HepG2 (cell line): ENCODE data around the gene CSKMT. TPM values are rescaled to one million over a fixed set of nuclear protein-coding genes. Genes with fewer than 3 reads are reported as not detected.

Source experiments
- ATF2 ChIP-seq: sonication (generic); formaldehyde crosslinking; IDR thresholded peaks from 2 replicates; pipeline ENCODE4 v1.4.0; 2020; ENCODE audit warnings: missing genetic modification reagents
- CENPT ChIP-seq: sonication (generic); formaldehyde crosslinking; IDR thresholded peaks from 2 replicates; pipeline ENCODE4 v1.8.0; 2022; ENCODE audit warnings: low read depth, mild to moderate bottlenecking, moderate library complexity, missing genetic modification reagents
- CENPX ChIP-seq: sonication (generic); formaldehyde crosslinking; IDR thresholded peaks from 2 replicates; pipeline ENCODE4 v1.9.0; 2021; ENCODE audit warnings: mild to moderate bottlenecking, missing genetic modification reagents, moderate library complexity
- HINFP ChIP-seq: sonication (generic); formaldehyde crosslinking; IDR thresholded peaks from 2 replicates; pipeline ENCODE4 v1.4.0; 2020; ENCODE audit warnings: low read depth, mild to moderate bottlenecking, missing genetic modification reagents
- IRX3 ChIP-seq: sonication (generic); formaldehyde crosslinking; IDR thresholded peaks from 2 replicates; pipeline ENCODE4 v1.8.1; 2023; ENCODE audit warnings: mild to moderate bottlenecking, low read depth, missing genetic modification reagents, borderline replicate concordance
- KLF15 ChIP-seq: sonication (generic); formaldehyde crosslinking; IDR thresholded peaks from 2 replicates; pipeline ENCODE4 v1.8.1; 2023; ENCODE audit warnings: borderline replicate concordance, mild to moderate bottlenecking, inconsistent platforms, missing genetic modification reagents, mixed read lengths
- MAFK ChIP-seq, 2 experiments: IDR thresholded peaks in 1 of 2; conservative IDR thresholded peaks in 1 of 2; 2 replicates each; pipeline ENCODE4 v1.6.1; 2011; ENCODE audit warnings: improper control_type of control experiment in 2 of 2, low read length in 2 of 2
- MAZ ChIP-seq, 2 experiments: sonication (generic) in 1 of 2; formaldehyde crosslinking in 1 of 2; IDR thresholded peaks; 2 replicates each; pipeline versions ENCODE4 v1.5.0 to v1.6.1; 2012 to 2020; ENCODE audit warnings: low read depth in 2 of 2, mild to moderate bottlenecking in 2 of 2, borderline replicate concordance in 1 of 2, improper control_type of control experiment in 1 of 2, low read length in 1 of 2, missing genetic modification reagents in 1 of 2, moderate library complexity in 1 of 2
- MLXIP ChIP-seq: sonication (generic); formaldehyde crosslinking; IDR thresholded peaks from 2 replicates; pipeline ENCODE4 v1.9.0; 2021; ENCODE audit warnings: missing genetic modification reagents, borderline replicate concordance
- SMAD9 ChIP-seq: sonication (generic); formaldehyde crosslinking; IDR thresholded peaks from 2 replicates; pipeline ENCODE4 v1.5.1; 2020; ENCODE audit warnings: mild to moderate bottlenecking, missing genetic modification reagents
- SRY ChIP-seq: sonication (generic); formaldehyde crosslinking; IDR thresholded peaks from 2 replicates; pipeline ENCODE4 v1.8.0; 2022; ENCODE audit warnings: mild to moderate bottlenecking, missing genetic modification reagents
- TAF15 ChIP-seq: fragments of 200-400 bp; formaldehyde crosslinking; IDR thresholded peaks from one replicate; pipeline ENCODE4 v1.6.1; 2018; ENCODE audit warnings: mild to moderate bottlenecking, low read depth, low read length; ENCODE audit not compliant: poor library complexity, severe bottlenecking
- ZEB1 ChIP-seq: IDR thresholded peaks from 2 replicates; pipeline ENCODE4 v1.6.1; 2012; ENCODE audit warnings: mild to moderate bottlenecking, low read depth, inconsistent platforms; ENCODE audit not compliant: insufficient replicate concordance
- ZFP91 ChIP-seq: sonication (generic); formaldehyde crosslinking; IDR thresholded peaks from 2 replicates; pipeline ENCODE4 v1.9.0; 2022; ENCODE audit warnings: missing genetic modification reagents, mild to moderate bottlenecking, borderline replicate concordance
- ZNF317 ChIP-seq: sonication (generic); formaldehyde crosslinking; IDR thresholded peaks from 2 replicates; pipeline ENCODE4 v1.5.0; 2020; ENCODE audit warnings: mild to moderate bottlenecking, missing genetic modification reagents
- ZNF567 ChIP-seq: sonication (generic); formaldehyde crosslinking; IDR thresholded peaks from 2 replicates; pipeline ENCODE4 v1.8.1; 2023; ENCODE audit warnings: mild to moderate bottlenecking, missing genetic modification reagents, borderline replicate concordance
- ZNF616 ChIP-seq: sonication (generic); formaldehyde crosslinking; IDR thresholded peaks from 2 replicates; pipeline ENCODE4 v1.5.0; 2020; ENCODE audit warnings: low read depth, mild to moderate bottlenecking, missing genetic modification reagents
- ZNF629 ChIP-seq: sonication (generic); formaldehyde crosslinking; conservative IDR thresholded peaks from 2 replicates; pipeline ENCODE4 v1.5.0; 2020; ENCODE audit warnings: missing genetic modification reagents
- ZNF740 ChIP-seq: sonication (generic); formaldehyde crosslinking; IDR thresholded peaks from 2 replicates; pipeline ENCODE4 v1.4.0; 2020; ENCODE audit warnings: missing genetic modification reagents
- ZNF746 ChIP-seq: sonication (generic); formaldehyde crosslinking; IDR thresholded peaks from 2 replicates; pipeline ENCODE4 v1.8.0; 2022; ENCODE audit warnings: mild to moderate bottlenecking, missing genetic modification reagents
- polyA plus RNA-seq, 8 experiments: library from polyadenylated mRNA; depleted of rRNA in 3 of 8; stranded (reverse) in 7 of 8; unstranded in 1 of 8; fragments of >200 nt; fragmentation: Illumina TruSeq in 4 of 8; extraction: Trizol in 4 of 8; gene quantifications; 2 replicates each; pipeline versions ENCODE4 v1.2.1 to v1.2.3, GENCODE V29; 2011 to 2016; ENCODE audit warnings: low read depth in 4 of 8, missing spikeins in 1 of 8, mixed read lengths in 1 of 8; ENCODE audit not compliant: insufficient read depth in 1 of 8
- total RNA-seq, 5 experiments: library from RNA; depleted of rRNA; stranded (reverse); fragments of >200 nt; fragmentation: Illumina TruSeq; extraction: Trizol; gene quantifications; 2 replicates each; pipeline ENCODE4 v1.2.3, GENCODE V29; 2016; ENCODE audit warnings: low read depth in 1 of 5

Gene CSKMT
- total and polyA plus RNA-seq, 2 of the 13 experiments (the other 11 are each of a cell fraction or from before 2014, with no cell fraction given): 7.6 to 31.8 TPM

- TF ChIP-seq ATF2 (CRISPR knock-in tag): no peak
- TF ChIP-seq MAZ (IDR thresholded peaks at IDR 0.05; ENCODE audit: borderline replicate concordance, low read depth, low read length): no peak
- TF ChIP-seq MAZ (CRISPR knock-in tag; IDR thresholded peaks at IDR 0.05; ENCODE audit: low read depth): peak; percentile 49; the same call in 1 of the 2 replicates
- TF ChIP-seq IRX3 (CRISPR knock-in tag): no peak
- no peak for TF ChIP-seq MLXIP (CRISPR knock-in tag)
- TF ChIP-seq ZNF740 (CRISPR knock-in tag): no peak
- no peak for TF ChIP-seq SRY (CRISPR knock-in tag)
- no peak for TF ChIP-seq TAF15
- TF ChIP-seq MAFK (conservative IDR thresholded peaks at IDR 0.05 in 1 of 2, IDR thresholded peaks at IDR 0.05 in 1 of 2; ENCODE audit: low read length in 2 of 2): no peak
- 0 out of 2 replicates have a peak, but pooled peaks have one; percentile 1 for TF ChIP-seq ZNF616 (CRISPR knock-in tag)
- no peak for TF ChIP-seq CENPT (CRISPR knock-in tag)
- no peak for TF ChIP-seq KLF15 (CRISPR knock-in tag)
- TF ChIP-seq ZNF746 (CRISPR knock-in tag): peak; percentile 54; the same call in 1 of the 2 replicates
- TF ChIP-seq ZNF317: no peak
- peak; percentile 16 for TF ChIP-seq ZEB1
- no peak for TF ChIP-seq CENPX (CRISPR knock-in tag)
- TF ChIP-seq ZNF629 (CRISPR knock-in tag): no peak
- TF ChIP-seq HINFP (CRISPR knock-in tag): no peak
- TF ChIP-seq SMAD9 (CRISPR knock-in tag): 0 out of 2 replicates have a peak, but pooled peaks have one; percentile 12
- no peak for TF ChIP-seq ZNF567 (CRISPR knock-in tag)
- no peak; the same call in 1 of the 2 replicates for TF ChIP-seq ZFP91 (CRISPR knock-in tag)
These were observed 617 bp downstream of the CSKMT start (continued) for GRCh38 chr11:62665599-62666258.
